NCI-H226 (cell line): ENCODE results near the gene CCP110.

ENCODE experiments used
- DNase-seq: peaks from one replicate; pipeline ENCODE4 v3.0.0-alpha.2; 2015

Gene CCP110

DNA sequence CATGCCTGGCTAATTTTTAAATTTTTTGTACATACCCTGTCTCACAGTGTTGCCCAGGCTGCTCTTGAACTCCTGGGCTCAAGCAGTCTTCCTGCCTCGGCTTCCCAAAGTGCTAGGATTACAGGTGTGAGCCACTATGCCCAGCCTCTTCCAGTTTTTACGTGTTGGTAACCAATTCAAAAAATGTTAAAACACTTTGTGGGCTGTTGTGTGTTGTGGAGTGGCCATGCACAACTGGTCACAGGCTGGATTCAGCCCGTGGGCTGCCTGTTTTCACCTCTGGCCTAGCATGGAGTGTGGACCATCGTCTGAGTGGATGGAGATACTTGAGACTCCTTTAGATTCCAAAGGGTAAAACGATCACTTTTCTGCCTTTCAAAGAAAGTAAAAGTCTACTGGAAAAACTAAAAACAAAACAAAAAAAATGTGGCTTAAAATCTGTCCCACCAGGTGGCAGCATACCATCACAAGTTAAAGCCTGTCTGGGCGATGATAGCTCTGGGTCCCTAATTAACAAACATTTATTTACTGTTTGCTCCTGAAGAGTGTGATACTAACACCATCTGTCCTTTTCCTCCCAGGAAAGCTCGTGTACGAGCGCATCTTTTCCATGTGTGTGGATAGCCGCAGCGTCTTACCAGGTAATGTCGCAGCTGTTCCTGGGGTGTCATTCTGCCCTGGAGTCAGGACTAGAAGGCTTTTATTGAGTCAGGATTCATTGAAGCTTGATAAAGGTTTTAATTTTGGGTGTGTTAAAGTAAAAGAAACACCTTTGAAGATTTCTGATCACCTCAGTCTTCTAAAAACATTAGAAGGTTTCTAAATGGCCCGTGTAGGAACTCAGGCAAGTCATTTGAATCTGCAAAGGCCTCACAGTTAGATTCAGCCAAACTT is 77.6 kb downstream of the CCP110 start:
- no peak for DNase-seq
